ENCODE measurements around the gene NIPSNAP2.

- TF ChIP-seq GATA3 (IDR thresholded peaks at IDR 0.05; ENCODE audit: low read depth, low read length) (no peak), GATA2 (IDR thresholded peaks at IDR 0.05; ENCODE audit: low read depth, low read length) (no peak)
Observed at GRCh38 chr7:55973747-55974250, 9.4 kb downstream of the NIPSNAP2 start.
